Aortic smooth muscle cell (primary cell): ENCODE results near the gene LOX. TPM values are rescaled to one million over a fixed set of nuclear protein-coding genes. Genes with fewer than 3 reads are reported as not detected.

ENCODE experiments used
- total RNA-seq: library from RNA; depleted of rRNA; stranded (reverse); fragments of >200 nt; gene quantifications from 2 replicates; pipeline ENCODE4 v1.2.3, GENCODE V29; 2014

Gene LOX
- total RNA-seq = 38.6 and 78.5 TPM in 2 replicates

GRCh38 chr5:122078116-122079110 is at the start of gene LOX:
TSS of gene LOX (minus strand) at chr5:122078259. CDS start at chr5:122077985, 274 bp downstream.

Other genes with a start within 250 kb of the LOX start
- not detected in 2 replicates for gene FTMT, start 226.4 kb downstream of the LOX start, total RNA-seq
- 13.4 and 14.5 TPM in 2 replicates for gene SRFBP1, start 116.3 kb downstream of the LOX start, total RNA-seq
- gene ZNF474, start 51.3 kb upstream of the LOX start, total RNA-seq = 0.12 and 0.13 TPM in 2 replicates
- gene SNCAIP, start 234.0 kb upstream of the LOX start, total RNA-seq = 0.93 and 1.5 TPM in 2 replicates